ENCODE measurements around the gene TNC. TPM values are rescaled to one million over a fixed set of nuclear protein-coding genes. Genes with fewer than 3 reads are reported as not detected.

TNC gene
- total and polyA plus RNA-seq, 10 of the 15 experiments (the other 5 are each of a cell fraction or from before 2014, with no cell fraction given) = 0.05 to 4.2 (median 0.14) TPM

- ChIA-PET SMC1A (ENCODE audit: uncharacterized antibody, unreplicated experiment) (no interaction called here), POLR2A (no interaction called here), CTCF (no interaction called here), RAD21 (ENCODE audit: unreplicated experiment) (no interaction called here)
- no peak for ATAC-seq
- 72% methylated on average over 3 of the region's 3 CpGs for WGBS (ENCODE audit: insufficient coverage, insufficient replicate concordance, low lambda C conversion rate, missing lambda C conversion rate)
- no peaks in the 10 kb centered on the region for H3K9me3 ChIP-seq (replicated peaks; ENCODE audit: control insufficient read depth, insufficient read depth, low read length)
- no peak overlapping the region for H2AFZ ChIP-seq (ENCODE audit: control insufficient read depth, low read depth, low read length)
- no peaks in the 10 kb centered on the region for H4K20me1 ChIP-seq (ENCODE audit: control insufficient read depth, insufficient read depth)
- H3K36me3 ChIP-seq (ENCODE audit: control insufficient read depth in 2 of 2, insufficient read depth in 2 of 2, low read length in 1 of 2) = no peaks in the 10 kb centered on the region
- TF ChIP-seq NFXL1 (IDR thresholded peaks at IDR 0.05; ENCODE audit: borderline replicate concordance) (no peak), SREBF1 (IDR thresholded peaks at IDR 0.05; ENCODE audit: low read length) (no peak), IRF5 (IDR thresholded peaks at IDR 0.05; ENCODE audit: borderline replicate concordance) (no peak), PAX8 (IDR thresholded peaks at IDR 0.05) (no peak), TBL1XR1 (IDR thresholded peaks at IDR 0.05; ENCODE audit: low read depth, low read length) (no peak)
- TF ChIP-seq, protein P1, sequence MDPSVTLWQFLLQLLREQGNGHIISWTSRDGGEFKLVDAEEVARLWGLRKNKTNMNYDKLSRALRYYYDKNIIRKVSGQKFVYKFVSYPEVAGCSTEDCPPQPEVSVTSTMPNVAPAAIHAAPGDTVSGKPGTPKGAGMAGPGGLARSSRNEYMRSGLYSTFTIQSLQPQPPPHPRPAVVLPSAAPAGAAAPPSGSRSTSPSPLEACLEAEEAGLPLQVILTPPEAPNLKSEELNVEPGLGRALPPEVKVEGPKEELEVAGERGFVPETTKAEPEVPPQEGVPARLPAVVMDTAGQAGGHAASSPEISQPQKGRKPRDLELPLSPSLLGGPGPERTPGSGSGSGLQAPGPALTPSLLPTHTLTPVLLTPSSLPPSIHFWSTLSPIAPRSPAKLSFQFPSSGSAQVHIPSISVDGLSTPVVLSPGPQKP (IDR thresholded peaks at IDR 0.05; ENCODE audit: low read depth, low read length) = no peak
- TF ChIP-seq, protein P2, sequence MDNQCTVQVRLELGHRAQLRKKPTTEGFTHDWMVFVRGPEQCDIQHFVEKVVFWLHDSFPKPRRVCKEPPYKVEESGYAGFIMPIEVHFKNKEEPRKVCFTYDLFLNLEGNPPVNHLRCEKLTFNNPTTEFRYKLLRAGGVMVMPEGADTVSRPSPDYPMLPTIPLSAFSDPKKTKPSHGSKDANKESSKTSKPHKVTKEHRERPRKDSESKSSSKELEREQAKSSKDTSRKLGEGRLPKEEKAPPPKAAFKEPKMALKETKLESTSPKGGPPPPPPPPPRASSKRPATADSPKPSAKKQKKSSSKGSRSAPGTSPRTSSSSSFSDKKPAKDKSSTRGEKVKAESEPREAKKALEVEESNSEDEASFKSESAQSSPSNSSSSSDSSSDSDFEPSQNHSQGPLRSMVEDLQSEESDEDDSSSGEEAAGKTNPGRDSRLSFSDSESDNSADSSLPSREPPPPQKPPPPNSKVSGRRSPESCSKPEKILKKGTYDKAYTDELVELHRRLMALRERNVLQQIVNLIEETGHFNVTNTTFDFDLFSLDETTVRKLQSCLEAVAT (IDR thresholded peaks at IDR 0.05) = no peak
- H3K27ac ChIP-seq (ENCODE audit: control insufficient read depth, insufficient read depth) = no peak overlapping the region
- H3K9ac ChIP-seq (ENCODE audit: control insufficient read depth, insufficient read depth, low read length) = no peak overlapping the region
- in situ Hi-C loops (cut with MboI) = no loop called here
- H3K79me2 ChIP-seq (ENCODE audit: control insufficient read depth, insufficient read depth, low read length) = no peaks in the 10 kb centered on the region
- no peaks in the 10 kb centered on the region for H3K4me1 ChIP-seq (ENCODE audit: control insufficient read depth, insufficient read depth, low read length)
- no peak for FAIRE-seq
- no TSS peak for BruUV-seq (replicated peaks)
- no peak for DNase-seq (ENCODE audit: low read depth, low spot score)
- intact Hi-C loops (cut with micrococcal nuclease; ENCODE audit: unreplicated experiment) = no loop called here
- peaks cover 2 to 3% of the 10 kb centered on the region in 2 experiments; a peak in 3 of 4 replicates for H3K27me3 ChIP-seq (replicated peaks in 1 of 2; ENCODE audit: control insufficient read depth in 2 of 2, insufficient read depth in 2 of 2, low read length in 1 of 2)
- H3K4me3 ChIP-seq = no peak overlapping the region
- no peak overlapping the region for H3K4me2 ChIP-seq (ENCODE audit: control insufficient read depth, insufficient read depth)
Measured at GRCh38 chr9:115080242-115080641, 37.7 kb downstream of the TNC start.
